Upper lobe of left lung (tissue), 4 donors: ENCODE measurements around the gene GALNT15.

Source experiments
- POLR2A ChIP-seq, 4 donors: fragments of 450-650 bp; IDR thresholded peaks; one replicate each; pipeline ENCODE4 v1.5.1; 2016 to 2017; ENCODE audit warnings: antibody characterized with exemption in 4 of 4, mild to moderate bottlenecking in 2 of 4
- TF ChIP-seq, protein P1 (sequence below), 6 experiments: fragments of 450-650 bp in 4 of 6; fragments of 200-600 bp in 2 of 6; sonication (generic) in 2 of 6; IDR thresholded peaks; one replicate each; pipeline ENCODE4 v1.5.1; 2016 to 2019; ENCODE audit warnings: antibody characterized with exemption in 6 of 6

DNA sequence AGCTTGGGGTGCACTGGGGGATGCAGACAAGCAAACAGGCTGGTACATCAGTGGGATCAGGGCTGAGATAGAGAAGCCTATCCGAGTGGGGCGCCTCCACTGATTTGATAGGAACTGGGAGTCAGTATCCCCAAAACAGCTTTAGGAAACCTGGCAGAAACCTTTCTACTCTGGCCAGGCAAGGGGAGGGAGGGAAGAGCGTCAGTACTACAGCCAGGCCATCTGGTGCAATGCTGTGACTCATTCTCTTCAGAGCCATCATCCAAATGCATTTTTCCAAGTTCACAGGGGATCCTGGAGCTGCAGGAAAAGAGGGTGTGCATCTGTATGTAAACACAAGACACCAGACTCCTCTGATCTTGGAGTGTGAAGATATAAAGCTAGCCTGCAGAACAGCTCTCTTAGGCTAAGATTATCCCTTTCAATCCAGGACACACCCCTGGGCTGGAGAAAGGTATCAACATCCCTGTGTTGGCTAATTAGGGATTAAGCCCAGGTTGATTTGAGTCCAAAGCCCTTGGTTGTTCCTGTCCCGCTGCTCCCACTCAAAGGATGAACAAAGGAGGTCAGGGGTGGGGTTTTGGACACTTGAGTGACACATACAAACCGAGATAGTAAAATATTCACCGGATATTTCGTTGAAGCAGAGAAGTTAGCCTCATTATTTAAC lies 9.3 kb downstream of the GALNT15 start:
- no peak for TF ChIP-seq POLR2A (IDR thresholded peaks at IDR 0.05)
- TF ChIP-seq, protein P1, sequence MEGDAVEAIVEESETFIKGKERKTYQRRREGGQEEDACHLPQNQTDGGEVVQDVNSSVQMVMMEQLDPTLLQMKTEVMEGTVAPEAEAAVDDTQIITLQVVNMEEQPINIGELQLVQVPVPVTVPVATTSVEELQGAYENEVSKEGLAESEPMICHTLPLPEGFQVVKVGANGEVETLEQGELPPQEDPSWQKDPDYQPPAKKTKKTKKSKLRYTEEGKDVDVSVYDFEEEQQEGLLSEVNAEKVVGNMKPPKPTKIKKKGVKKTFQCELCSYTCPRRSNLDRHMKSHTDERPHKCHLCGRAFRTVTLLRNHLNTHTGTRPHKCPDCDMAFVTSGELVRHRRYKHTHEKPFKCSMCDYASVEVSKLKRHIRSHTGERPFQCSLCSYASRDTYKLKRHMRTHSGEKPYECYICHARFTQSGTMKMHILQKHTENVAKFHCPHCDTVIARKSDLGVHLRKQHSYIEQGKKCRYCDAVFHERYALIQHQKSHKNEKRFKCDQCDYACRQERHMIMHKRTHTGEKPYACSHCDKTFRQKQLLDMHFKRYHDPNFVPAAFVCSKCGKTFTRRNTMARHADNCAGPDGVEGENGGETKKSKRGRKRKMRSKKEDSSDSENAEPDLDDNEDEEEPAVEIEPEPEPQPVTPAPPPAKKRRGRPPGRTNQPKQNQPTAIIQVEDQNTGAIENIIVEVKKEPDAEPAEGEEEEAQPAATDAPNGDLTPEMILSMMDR (IDR thresholded peaks at IDR 0.05): no peak
